HG03196 (cell line): Measurements from ENCODE around the gene LRP11.
"Not testable (repeated sequence)": the region's sequence is repeated elsewhere in the genome, so short reads cannot be mapped to it uniquely, and the experiment has no call there.

Experiments used
- ATAC-seq: cut with Tn5 transposase; IDR thresholded peaks from one replicate; pipeline ENCODE4 v1.9.1; 2021; ENCODE audit not compliant: unreplicated experiment

LRP11 gene

DNA sequence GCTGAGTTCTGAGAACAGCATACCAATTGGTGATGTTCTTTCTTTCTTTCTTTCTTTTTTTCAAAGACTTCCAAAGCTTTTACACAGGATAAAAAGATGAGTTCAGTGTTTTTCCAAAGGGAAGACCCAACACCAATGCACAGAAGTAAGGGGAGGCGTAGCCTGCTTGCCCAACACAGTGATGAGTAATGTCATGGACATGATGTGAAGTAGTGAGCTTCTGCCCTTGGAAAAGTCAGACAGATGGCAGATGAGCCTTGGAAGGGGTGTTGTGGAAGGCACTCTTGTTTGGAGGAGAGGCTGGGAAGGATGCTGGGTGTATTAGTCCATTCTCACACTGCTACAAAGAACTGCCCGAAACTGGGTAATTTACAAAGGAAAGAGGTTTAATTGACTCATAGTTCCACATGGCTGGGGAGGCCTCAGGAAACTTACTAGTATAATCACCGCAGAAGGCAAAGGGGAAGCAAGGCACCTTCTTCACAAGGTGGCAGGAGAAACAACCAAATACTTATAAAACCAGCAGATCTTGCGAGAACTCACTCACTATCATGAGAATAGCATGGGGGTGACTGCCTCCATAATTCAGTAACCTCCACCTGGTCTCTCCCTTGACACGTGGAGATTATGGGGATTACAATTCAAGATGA, 12.6 kb downstream of the LRP11 start:
- ATAC-seq, result no peak

- ATAC-seq, result not testable (repeated sequence)
Observed at GRCh38 chr6:149848343-149848742, 15.8 kb downstream of the LRP11 start.

DNA sequence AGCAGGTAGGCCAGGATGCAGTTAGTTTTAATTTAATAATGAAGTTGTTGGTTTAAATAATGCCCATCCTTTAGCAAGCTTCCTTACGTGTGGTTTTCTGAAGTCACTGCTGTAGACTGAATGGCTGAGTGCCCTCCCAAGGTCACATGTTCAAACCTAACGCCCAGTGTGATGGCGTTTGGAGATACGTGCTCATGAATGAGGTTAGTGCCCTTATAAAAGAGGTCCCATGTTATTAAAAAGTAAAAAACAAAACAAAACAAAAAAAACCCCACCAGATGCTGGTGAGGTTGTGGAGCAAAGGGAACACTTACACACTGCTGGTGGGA, 16.3 kb downstream of the LRP11 start:
- no peak for ATAC-seq

- no peak for ATAC-seq
Observed at GRCh38 chr6:149846321-149846720, 17.8 kb downstream of the LRP11 start.

GRCh38 chr6:149845549-149845948, 18.6 kb downstream of the LRP11 start:
- no peak for ATAC-seq

- no peak for ATAC-seq
Observed at GRCh38 chr6:149844480-149844879, 19.7 kb downstream of the LRP11 start.

DNA sequence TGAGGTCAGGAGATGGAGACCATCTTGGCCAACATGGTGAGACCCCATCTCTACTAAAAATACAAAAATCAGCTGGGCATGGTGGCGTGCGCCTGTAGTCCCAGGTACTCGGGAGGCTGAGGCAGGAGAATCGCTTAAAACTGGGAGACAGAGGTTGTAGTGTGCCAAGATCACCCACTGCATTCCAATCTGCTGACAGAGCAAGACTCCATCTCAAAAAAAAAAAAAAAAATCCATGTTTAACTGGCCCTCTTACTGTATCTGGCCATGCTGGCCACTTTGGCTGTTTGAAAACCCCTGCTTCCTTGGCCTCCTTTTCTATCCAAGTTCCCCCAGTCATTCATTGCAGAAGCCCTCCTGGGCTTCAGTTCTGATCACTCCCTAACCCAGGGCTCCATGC, 20.1 kb downstream of the LRP11 start:
- ATAC-seq, result not testable (repeated sequence)

DNA sequence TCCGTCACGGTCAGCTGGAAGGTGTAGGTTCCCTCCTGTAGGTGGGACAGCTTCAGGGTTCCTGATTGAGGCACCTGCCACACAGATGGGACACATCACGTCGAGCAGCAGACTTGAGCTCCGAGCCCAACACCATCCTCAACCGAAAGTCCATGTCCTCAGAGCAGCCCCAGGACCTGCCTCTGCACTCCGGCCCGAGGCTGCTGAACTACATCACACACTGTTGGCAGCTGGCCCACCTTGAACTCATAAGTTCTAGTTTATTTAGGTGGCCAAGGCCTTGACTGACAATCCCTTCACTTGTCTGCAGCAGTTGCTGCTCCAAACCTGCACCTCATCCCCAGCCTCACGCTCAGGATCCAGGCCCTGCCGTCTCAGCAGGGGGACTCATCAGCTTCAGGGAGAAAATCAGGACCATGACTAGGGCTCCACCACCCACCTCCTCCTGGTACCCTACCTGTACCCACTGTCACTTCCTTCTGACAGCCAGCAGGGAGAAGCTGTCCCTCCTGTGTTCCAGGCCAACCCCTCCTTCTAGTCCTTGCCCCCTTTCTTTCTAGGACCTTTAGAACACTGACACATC, 21.0 kb downstream of the LRP11 start:
- no peak for ATAC-seq

- no peak for ATAC-seq
Observed at GRCh38 chr6:149842331-149842730, 21.8 kb downstream of the LRP11 start.

GRCh38 chr6:149840345-149841075, 23.6 kb downstream of the LRP11 start:
- ATAC-seq, result no peak

DNA sequence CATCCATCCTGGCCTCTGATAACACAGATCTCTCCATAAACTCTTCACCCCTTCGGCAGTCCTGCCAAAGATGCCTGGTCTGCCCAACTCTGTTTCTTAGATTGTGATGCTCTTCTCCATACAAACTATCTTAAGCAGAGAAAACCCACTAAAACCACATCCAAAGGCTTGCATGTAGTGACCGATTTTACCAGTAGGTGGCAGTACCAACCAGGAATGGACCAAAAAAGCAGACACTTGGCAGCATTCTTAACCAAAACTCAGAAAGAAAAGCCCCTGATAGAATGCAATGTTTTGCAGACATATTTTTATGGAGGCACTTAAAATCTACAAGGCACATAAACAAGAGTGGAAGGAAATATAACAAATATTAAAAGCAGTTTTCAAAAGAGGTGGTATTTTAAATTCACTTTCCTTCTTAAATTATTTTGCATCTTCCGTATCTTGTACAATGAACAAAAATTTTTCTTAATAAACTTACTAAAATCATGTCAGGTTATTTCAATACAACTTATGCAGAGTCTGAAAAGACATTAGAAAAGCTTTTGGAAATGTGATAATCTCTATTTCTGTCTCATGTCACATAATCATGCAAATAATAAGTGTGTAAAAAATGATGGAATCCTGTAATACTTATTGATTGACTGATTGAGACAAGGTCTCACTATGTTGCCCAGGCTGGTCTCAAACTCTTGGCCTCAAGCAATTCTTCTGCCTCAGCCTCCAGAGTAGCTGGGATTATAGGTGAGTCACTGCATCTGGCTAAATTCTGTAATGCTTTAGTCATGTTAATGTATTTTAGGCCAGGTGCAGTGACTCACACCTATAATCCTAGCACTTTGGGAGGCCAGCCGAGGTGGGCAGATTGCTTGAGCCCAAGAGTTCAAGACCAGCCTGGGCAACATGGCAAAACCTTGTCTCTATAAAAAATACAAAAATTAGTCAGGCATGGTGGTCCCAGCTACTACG, 29.4 kb downstream of the LRP11 start:
- no peak for ATAC-seq

- ATAC-seq, result no peak
Observed at GRCh38 chr6:149833651-149834050, 30.5 kb downstream of the LRP11 start.

GRCh38 chr6:149831308-149831820, 32.8 kb downstream of the LRP11 start:
- no peak for ATAC-seq

DNA sequence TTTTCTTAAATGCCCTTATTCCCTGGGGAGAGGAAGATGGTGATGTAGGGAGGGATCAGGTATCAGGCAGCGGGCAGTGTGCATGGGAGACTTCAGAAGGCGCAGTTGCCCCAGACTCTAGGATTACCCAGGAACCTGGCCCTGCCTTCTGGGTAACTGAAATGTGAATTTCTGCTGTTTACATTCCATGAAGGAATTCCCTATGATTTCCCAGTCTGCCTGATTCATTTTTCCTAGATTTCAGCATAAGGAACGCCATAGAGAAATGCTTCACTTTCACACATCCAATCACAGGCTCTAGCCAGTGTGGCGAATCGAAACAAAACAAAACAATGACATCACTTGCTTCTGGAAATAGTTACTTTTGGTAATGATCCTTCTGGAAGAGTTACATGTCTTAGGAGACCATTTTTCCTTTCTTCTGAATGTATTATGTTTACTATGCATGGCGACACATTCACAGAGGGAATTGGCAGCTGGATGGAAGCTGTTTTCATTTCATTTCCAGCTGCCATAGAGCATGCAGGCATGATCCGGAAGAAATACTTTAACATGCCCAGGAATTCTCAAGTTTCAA, 33.3 kb downstream of the LRP11 start:
- no peak for ATAC-seq

DNA sequence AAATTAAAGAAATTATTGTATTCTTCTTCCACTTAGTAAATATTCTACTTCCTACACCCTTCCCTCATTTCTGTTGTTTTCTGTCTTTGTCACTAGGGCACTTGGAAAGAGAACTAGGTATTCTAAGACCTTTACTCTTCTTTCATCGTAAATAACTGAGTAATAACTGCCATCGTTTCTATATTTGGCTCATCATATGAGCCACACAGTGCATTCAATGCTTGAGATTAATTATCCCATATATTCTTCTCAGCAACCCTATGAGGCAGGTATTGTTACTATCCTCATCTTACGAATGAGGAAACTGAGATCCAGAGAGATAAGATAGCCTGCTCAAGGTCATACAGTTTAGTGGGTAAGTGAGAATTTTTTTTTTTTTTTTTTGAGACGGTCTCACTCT, 38.9 kb downstream of the LRP11 start:
- no peak for ATAC-seq

DNA sequence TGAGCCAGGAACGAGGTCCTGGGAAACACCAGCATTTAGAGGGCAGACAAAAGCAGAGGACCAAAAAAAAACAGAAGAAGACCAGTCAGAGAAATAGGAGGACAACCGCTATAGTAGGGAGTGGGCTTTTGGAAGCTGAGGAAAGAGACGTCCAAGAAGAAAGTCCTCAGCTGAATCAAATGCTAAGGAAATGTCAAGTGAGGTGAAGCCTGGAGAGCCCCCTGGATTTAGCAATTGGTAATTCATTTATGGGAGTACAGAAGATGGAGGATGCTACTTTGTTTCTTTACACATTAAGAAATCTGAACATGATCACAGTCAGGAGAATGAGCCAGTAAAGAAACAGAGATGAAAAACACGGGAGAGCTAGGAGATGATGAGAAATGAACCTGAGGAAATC, 41.1 kb downstream of the LRP11 start:
- no peak for ATAC-seq

GRCh38 chr6:149821492-149821891, 42.7 kb downstream of the LRP11 start:
- no peak for ATAC-seq

GRCh38 chr6:149820506-149820905, 43.7 kb downstream of the LRP11 start:
- no peak for ATAC-seq

- no peak for ATAC-seq
Observed at GRCh38 chr6:149815788-149816187, 48.4 kb downstream of the LRP11 start.

DNA sequence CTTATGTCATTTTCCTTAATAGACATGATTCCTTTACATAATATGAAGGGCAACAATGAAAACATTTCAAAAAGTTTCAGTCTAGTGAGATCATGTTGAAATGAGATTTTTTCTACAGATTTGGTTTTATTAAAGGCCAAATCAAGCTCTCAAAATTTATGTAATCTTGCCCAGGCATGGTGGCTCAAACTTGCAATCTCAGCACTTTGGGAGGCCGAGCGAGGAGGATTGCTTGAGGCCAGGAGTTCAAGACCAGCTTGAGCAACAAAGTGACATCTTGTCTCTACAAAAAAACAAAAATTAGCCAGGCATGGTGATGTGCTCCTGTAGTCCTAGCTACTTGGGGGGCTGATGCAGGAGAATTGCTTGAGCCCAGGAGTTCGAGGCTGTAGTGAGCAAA, 50.8 kb downstream of the LRP11 start:
- ATAC-seq, result no peak

- no peak for ATAC-seq
Observed at GRCh38 chr6:149809798-149810197, 54.4 kb downstream of the LRP11 start.
